H9 (cell line): ENCODE results near the gene ILDR1. TPM values are rescaled to one million over a fixed set of nuclear protein-coding genes. Genes with fewer than 3 reads are reported as not detected.

Experiments used
- DNase-seq: peaks from one replicate; pipeline ENCODE4 v3.0.0-alpha.2; 2017
- H2AFZ ChIP-seq: one replicate; pipeline ENCODE4 v1.6.1; 2013; ENCODE audit warnings: mild to moderate bottlenecking, low read length, control low read depth, moderate library complexity
- H2AK5ac ChIP-seq: 2 replicates; pipeline ENCODE4 v1.6.1; 2013; ENCODE audit warnings: low read length, control low read depth, mixed read lengths; ENCODE audit not compliant: insufficient read length
- H2BK120ac ChIP-seq: one replicate; pipeline ENCODE4 v1.6.1; 2013; ENCODE audit warnings: low read depth, mild to moderate bottlenecking, low read length, control low read depth, inconsistent platforms; ENCODE audit not compliant: poor library complexity, severe bottlenecking
- H2BK12ac ChIP-seq: 2 replicates; pipeline ENCODE4 v1.6.1; 2013; ENCODE audit warnings: low read length, control low read depth, mixed read lengths, low read depth; ENCODE audit not compliant: insufficient read length
- H2BK15ac ChIP-seq: 2 replicates; pipeline ENCODE4 v1.6.1; 2013; ENCODE audit warnings: low read depth, low read length, control low read depth
- H2BK20ac ChIP-seq: one replicate; pipeline ENCODE4 v1.6.1; 2013; ENCODE audit warnings: low read depth, mild to moderate bottlenecking, low read length, control low read depth, inconsistent platforms; ENCODE audit not compliant: poor library complexity, severe bottlenecking
- H2BK5ac ChIP-seq: 2 replicates; pipeline ENCODE4 v1.6.1; 2013; ENCODE audit warnings: low read length, control low read depth, mixed read lengths; ENCODE audit not compliant: insufficient read length
- H3K14ac ChIP-seq: 2 replicates; pipeline ENCODE4 v1.6.1; 2013; ENCODE audit warnings: low read length, control low read depth; ENCODE audit not compliant: insufficient read depth
- H3K18ac ChIP-seq: 2 replicates; pipeline ENCODE4 v1.6.1; 2013; ENCODE audit warnings: low read depth, mild to moderate bottlenecking, mixed read lengths, low read length, control low read depth; ENCODE audit not compliant: insufficient read length
- H3K23ac ChIP-seq: 2 replicates; pipeline ENCODE4 v1.6.1; 2013; ENCODE audit warnings: low read length, control low read depth, mixed read lengths, low read depth; ENCODE audit not compliant: insufficient read length
- H3K23me2 ChIP-seq: 2 replicates; pipeline ENCODE4 v1.6.1; 2013; ENCODE audit warnings: low read depth, mild to moderate bottlenecking, mixed read lengths, low read length, control low read depth; ENCODE audit not compliant: insufficient read length, poor library complexity, severe bottlenecking
- H3K27ac ChIP-seq: 2 replicates; pipeline ENCODE4 v1.5.1; 2013; ENCODE audit warnings: low read length, control low read depth, mixed read lengths, low read depth; ENCODE audit not compliant: insufficient read length
- H3K27me3 ChIP-seq: 2 replicates; pipeline ENCODE4 v1.6.1; 2013; ENCODE audit warnings: low read length, control low read depth, inconsistent platforms; ENCODE audit not compliant: insufficient read depth
- H3K4ac ChIP-seq: 2 replicates; pipeline ENCODE4 v1.6.1; 2013; ENCODE audit warnings: low read depth, mild to moderate bottlenecking, control low read depth, inconsistent platforms, low read length, moderate library complexity
- H3K4me1 ChIP-seq: 2 replicates; pipeline ENCODE4 v1.6.1; 2013; ENCODE audit warnings: low read length, control low read depth, inconsistent platforms; ENCODE audit not compliant: insufficient read depth
- H3K4me2 ChIP-seq: 2 replicates; pipeline ENCODE4 v1.6.1; 2013; ENCODE audit warnings: low read length, control low read depth, mixed read lengths; ENCODE audit not compliant: insufficient read length, insufficient read depth
- H3K56ac ChIP-seq: 2 replicates; pipeline ENCODE4 v1.6.1; 2013; ENCODE audit warnings: low read depth, mild to moderate bottlenecking, mixed read lengths, low read length, control low read depth; ENCODE audit not compliant: insufficient read length
- H3K79me1 ChIP-seq: 2 replicates; pipeline ENCODE4 v1.6.1; 2013; ENCODE audit warnings: low read depth, mild to moderate bottlenecking, moderate library complexity, low read length, control low read depth, inconsistent platforms; ENCODE audit not compliant: insufficient read depth, poor library complexity, severe bottlenecking
- H3K79me2 ChIP-seq: 2 replicates; pipeline ENCODE4 v1.6.1; 2013; ENCODE audit warnings: low read length, control low read depth, inconsistent platforms; ENCODE audit not compliant: insufficient read depth
- H3K9ac ChIP-seq: 2 replicates; pipeline ENCODE4 v1.6.1; 2013; ENCODE audit warnings: low read length, control low read depth, mixed read lengths; ENCODE audit not compliant: insufficient read length; ENCODE audit errors: extremely low read depth
- H3K9me3 ChIP-seq: one replicate; pipeline ENCODE4 v1.6.1; 2013; ENCODE audit warnings: low read depth, low read length, inconsistent platforms; ENCODE audit not compliant: control insufficient read depth
- H3T11ph ChIP-seq: one replicate; pipeline ENCODE4 v1.6.1; 2013; ENCODE audit warnings: mild to moderate bottlenecking, low read length, control low read depth, inconsistent platforms
- H4K20me1 ChIP-seq: one replicate; pipeline ENCODE4 v1.6.1; 2013; ENCODE audit not compliant: control insufficient read depth, insufficient read length, insufficient read depth
- H4K5ac ChIP-seq: 2 replicates; pipeline ENCODE4 v1.6.1; 2013; ENCODE audit warnings: low read depth, mild to moderate bottlenecking, mixed read lengths, low read length, control low read depth; ENCODE audit not compliant: insufficient read length
- H4K8ac ChIP-seq: replicated peaks from 2 replicates; pipeline ENCODE4 v1.6.1; 2013; ENCODE audit warnings: low read length, control low read depth, mixed read lengths, low read depth; ENCODE audit not compliant: insufficient read length
- H4K91ac ChIP-seq: 2 replicates; pipeline ENCODE4 v1.6.1; 2013; ENCODE audit warnings: low read depth, mild to moderate bottlenecking, moderate library complexity, mixed read lengths, low read length, control low read depth; ENCODE audit not compliant: insufficient read length
- H3K27ac Mint-ChIP-seq, 3 experiments: 2 replicates in 2 of 3; 3 replicates in 1 of 3; pipeline ENCODE4 v1.8.0; 2020 to 2021; ENCODE audit warnings: mixed read lengths in 3 of 3, mild to moderate bottlenecking in 1 of 3, moderate library complexity in 1 of 3
- H3K27me3 Mint-ChIP-seq: 2 replicates; pipeline ENCODE4 v1.8.0; 2021; ENCODE audit warnings: low read depth, mild to moderate bottlenecking, moderate library complexity, mixed read lengths
- H3K36me3 Mint-ChIP-seq, 3 experiments: 2 replicates in 2 of 3; 3 replicates in 1 of 3; pipeline ENCODE4 v1.8.0; 2020 to 2021; ENCODE audit warnings: low read depth in 3 of 3, mixed read lengths in 3 of 3; ENCODE audit not compliant: insufficient read depth in 1 of 3
- H3K4me1 Mint-ChIP-seq, 2 experiments: 2 replicates each; pipeline ENCODE4 v1.8.0; 2020; ENCODE audit warnings: mixed read lengths in 2 of 2
- H3K4me3 Mint-ChIP-seq, 2 experiments: 2 replicates in 1 of 2; 3 replicates in 1 of 2; pipeline ENCODE4 v1.8.0; 2020 to 2021; ENCODE audit warnings: mild to moderate bottlenecking in 2 of 2, mixed read lengths in 2 of 2, moderate library complexity in 1 of 2
- H3K9me3 Mint-ChIP-seq, 2 experiments: 2 replicates in 1 of 2; 3 replicates in 1 of 2; pipeline ENCODE4 v1.8.0; 2020; ENCODE audit warnings: mild to moderate bottlenecking in 2 of 2, mixed read lengths in 2 of 2, moderate library complexity in 1 of 2
- WGBS: extraction: QIAGEN DNeasy Blood & Tissue Kit; methylation state at CpG from one replicate; pipeline ENCODE4 v1.1.7; 2013; ENCODE audit warnings: missing lambda C conversion rate, low lambda C conversion rate, mixed read lengths; ENCODE audit not compliant: insufficient read length; ENCODE audit errors: extremely low coverage; 5-methylcytosine and 5-hydroxymethylcytosine counted together
- total RNA-seq: library from RNA; stranded (reverse); gene quantifications from 2 replicates; pipeline ENCODE4 v1.2.1, GENCODE V29; 2021
- TF ChIP-seq, protein P1 (sequence below): fragments of 200-600 bp; sonication (generic); conservative IDR thresholded peaks from 3 replicates; pipeline ENCODE4 v1.8.0; 2021; ENCODE audit warnings: antibody characterized with exemption, mild to moderate bottlenecking

The ILDR1 gene
- total RNA-seq, 1 experiment from 2014 or later, result 0.68 TPM

DNA sequence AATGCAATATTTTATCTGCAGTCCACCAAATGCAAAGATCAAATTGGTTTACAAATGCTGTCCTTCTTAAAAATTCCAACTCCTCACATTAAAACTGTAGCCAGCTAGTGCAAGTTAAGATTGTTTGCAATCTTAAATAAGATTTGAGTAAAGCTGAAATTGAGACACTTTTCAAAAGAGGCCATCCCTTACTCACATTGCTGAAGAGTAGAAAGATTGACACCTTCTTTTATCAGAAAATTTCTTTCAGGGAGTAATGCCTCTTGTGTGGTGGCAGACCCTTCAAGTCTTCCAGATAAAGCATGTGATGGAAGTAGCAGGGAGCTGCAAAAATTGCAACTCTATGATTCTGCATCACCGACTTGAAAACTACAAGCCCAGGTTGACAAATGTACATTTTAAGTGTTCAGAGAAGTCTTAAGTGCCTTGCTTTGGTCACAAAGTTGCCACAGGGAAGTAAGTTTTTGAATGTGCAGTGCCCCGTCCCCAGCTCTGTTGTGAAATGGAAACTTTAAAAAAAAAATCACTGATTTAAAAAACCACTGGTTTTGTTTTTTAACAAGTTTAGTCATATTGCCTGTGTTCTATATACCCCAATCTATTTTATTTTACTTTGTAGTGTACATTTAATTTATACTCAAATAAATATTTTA lies 45.7 kb upstream of the ILDR1 start:
- Histone ChIP-seq H3K27ac (no peak overlapping the region), H3K79me1 (no peaks in the 10 kb centered on the region), H4K20me1 (no peaks in the 10 kb centered on the region), H3K9ac (no peak overlapping the region), H4K8ac (no peak overlapping the region), H3K4ac (no peak overlapping the region), H2AK5ac (no peak overlapping the region), H2AFZ (no peak overlapping the region), H3K23ac (no peak overlapping the region), H3K18ac (no peak overlapping the region), H3K23me2 (no peaks in the 10 kb centered on the region), H3K9me3 (no peaks in the 10 kb centered on the region), H2BK20ac (no peak overlapping the region), H3K27me3 (no peaks in the 10 kb centered on the region), H2BK15ac (no peak overlapping the region), H4K5ac (no peak overlapping the region), H3K4me1 (no peaks in the 10 kb centered on the region), H3K4me2 (no peak overlapping the region), H3T11ph (no peak overlapping the region), H4K91ac (no peak overlapping the region), H2BK12ac (no peak overlapping the region), H2BK120ac (no peak overlapping the region), H2BK5ac (no peak overlapping the region), H3K79me2 (no peaks in the 10 kb centered on the region), H3K56ac (no peak overlapping the region), H3K14ac (no peak overlapping the region)
- H3K4me1 Mint-ChIP-seq, result peaks cover 5 to 7% of the 10 kb centered on the region in 2 experiments; a peak in 3 of 4 replicates
- WGBS, result no CpG with 5 or more reads among the region's 2 CpGs
- TF ChIP-seq, protein P1, sequence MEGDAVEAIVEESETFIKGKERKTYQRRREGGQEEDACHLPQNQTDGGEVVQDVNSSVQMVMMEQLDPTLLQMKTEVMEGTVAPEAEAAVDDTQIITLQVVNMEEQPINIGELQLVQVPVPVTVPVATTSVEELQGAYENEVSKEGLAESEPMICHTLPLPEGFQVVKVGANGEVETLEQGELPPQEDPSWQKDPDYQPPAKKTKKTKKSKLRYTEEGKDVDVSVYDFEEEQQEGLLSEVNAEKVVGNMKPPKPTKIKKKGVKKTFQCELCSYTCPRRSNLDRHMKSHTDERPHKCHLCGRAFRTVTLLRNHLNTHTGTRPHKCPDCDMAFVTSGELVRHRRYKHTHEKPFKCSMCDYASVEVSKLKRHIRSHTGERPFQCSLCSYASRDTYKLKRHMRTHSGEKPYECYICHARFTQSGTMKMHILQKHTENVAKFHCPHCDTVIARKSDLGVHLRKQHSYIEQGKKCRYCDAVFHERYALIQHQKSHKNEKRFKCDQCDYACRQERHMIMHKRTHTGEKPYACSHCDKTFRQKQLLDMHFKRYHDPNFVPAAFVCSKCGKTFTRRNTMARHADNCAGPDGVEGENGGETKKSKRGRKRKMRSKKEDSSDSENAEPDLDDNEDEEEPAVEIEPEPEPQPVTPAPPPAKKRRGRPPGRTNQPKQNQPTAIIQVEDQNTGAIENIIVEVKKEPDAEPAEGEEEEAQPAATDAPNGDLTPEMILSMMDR, result no peak
- H3K4me3 Mint-ChIP-seq, result no peak overlapping the region
- DNase-seq, result no peak
- no peaks in the 10 kb centered on the region for H3K27me3 Mint-ChIP-seq
- peaks cover 0 to 1% of the 10 kb centered on the region in 2 experiments; a peak in 1 of 5 replicates for H3K9me3 Mint-ChIP-seq
- H3K36me3 Mint-ChIP-seq, result no peaks in the 10 kb centered on the region
- H3K27ac Mint-ChIP-seq, result no peak overlapping the region
